SJCRH30 (cell line): ENCODE data around the gene TANC2. TPM values are rescaled to one million over a fixed set of nuclear protein-coding genes. Genes with fewer than 3 reads are reported as not detected.
A peak's percentile ranks its signal among the peaks of the same experiment; 100 is the strongest.

Source experiments
- DNase-seq, 2 experiments: peaks; one replicate each; pipeline ENCODE4 v3.0.0-alpha.2; 2015 to 2020
- H3K27ac ChIP-seq: fragments of 250-450 bp; sonication (Bioruptor Pico); 2 replicates; pipeline ENCODE4 v1.5.1; 2020; ENCODE audit warnings: mild to moderate bottlenecking, moderate library complexity
- H3K27me3 ChIP-seq: fragments of 250-450 bp; sonication (Bioruptor Pico); 2 replicates; pipeline ENCODE4 v1.5.1; 2020; ENCODE audit warnings: mild to moderate bottlenecking, moderate library complexity
- H3K36me3 ChIP-seq: fragments of 250-450 bp; sonication (Bioruptor Pico); 2 replicates; pipeline ENCODE4 v1.5.1; 2020; ENCODE audit warnings: mild to moderate bottlenecking, moderate library complexity
- H3K4me1 ChIP-seq: fragments of 250-450 bp; sonication (Bioruptor Pico); 2 replicates; pipeline ENCODE4 v1.5.1; 2020; ENCODE audit warnings: mild to moderate bottlenecking, moderate library complexity
- H3K4me3 ChIP-seq: fragments of 250-450 bp; sonication (Bioruptor Pico); 2 replicates; pipeline ENCODE4 v1.5.1; 2020; ENCODE audit warnings: mild to moderate bottlenecking, moderate library complexity
- H3K9me3 ChIP-seq: fragments of 250-450 bp; sonication (Bioruptor Pico); replicated peaks from 2 replicates; pipeline ENCODE4 v1.5.1; 2020; ENCODE audit warnings: mild to moderate bottlenecking, moderate library complexity
- total RNA-seq: library from RNA; depleted of rRNA; stranded (reverse); fragments of >200 nt; shearing (Covaris generic); gene quantifications from 2 replicates; pipeline ENCODE4 v1.2.3, GENCODE V29; 2014

Gene TANC2
- total RNA-seq, 1 experiment from 2014 or later, result 14.7 TPM

DNA sequence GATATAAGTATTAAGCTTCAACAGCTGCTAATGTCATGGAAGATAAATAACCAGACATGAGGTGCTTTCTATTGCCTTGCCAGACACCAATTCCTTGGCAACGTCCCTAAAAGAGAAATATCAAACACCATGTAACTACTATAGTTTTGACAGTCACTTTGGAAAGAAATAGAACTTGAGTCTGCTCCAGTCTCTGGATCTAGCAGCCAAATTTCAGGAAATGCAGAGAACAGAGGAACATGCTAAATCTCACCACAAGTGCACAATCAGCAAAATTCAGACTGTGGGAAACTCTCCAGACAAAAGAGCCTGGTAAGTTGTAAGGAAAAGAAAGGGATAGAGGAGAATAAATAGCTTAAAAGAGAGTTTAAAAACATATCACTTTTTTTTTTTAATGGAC lies 28.4 kb upstream of the TANC2 start:
- Histone ChIP-seq H3K4me3 (no peak overlapping the region), H3K36me3 (no peaks in the 10 kb centered on the region), H3K4me1 (no peaks in the 10 kb centered on the region), H3K27ac (no peak overlapping the region), H3K27me3 (no peaks in the 10 kb centered on the region), H3K9me3 (no peaks in the 10 kb centered on the region; the same call in 1 of the 2 replicates)
- DNase-seq, result no peak

DNA sequence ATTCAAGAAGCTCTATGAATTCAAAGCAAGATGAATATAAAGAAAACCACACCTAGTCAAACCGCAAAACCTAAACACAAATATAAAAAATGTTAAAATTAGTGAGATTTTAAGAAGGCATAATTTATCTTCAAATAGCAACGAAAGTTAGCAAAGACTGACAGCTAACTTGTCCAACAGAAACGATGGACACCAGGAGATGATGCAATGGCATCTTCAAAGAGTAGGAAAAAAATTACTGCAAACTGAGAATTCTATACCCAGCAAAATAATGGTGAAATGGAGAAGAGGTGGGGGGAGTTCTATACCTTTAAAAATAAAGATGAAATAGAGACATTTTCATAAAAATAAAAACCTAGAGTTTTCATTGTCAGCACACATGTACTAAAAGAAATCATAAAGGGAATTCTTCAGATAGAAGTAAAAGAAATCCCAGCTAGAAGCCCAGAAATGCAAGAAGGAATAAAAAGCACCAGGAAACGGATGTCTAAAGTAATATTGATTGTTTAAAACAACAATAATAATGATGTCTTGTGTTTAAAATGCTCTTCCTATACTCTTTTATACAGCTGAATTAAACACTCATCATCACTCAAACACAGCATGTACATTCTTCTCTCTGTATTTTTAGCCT lies 24.6 kb upstream of the TANC2 start:
- H3K36me3 ChIP-seq, result no peaks in the 10 kb centered on the region
- no peaks in the 10 kb centered on the region for H3K4me1 ChIP-seq
- DNase-seq, result no peak
- H3K4me3 ChIP-seq, result no peak overlapping the region
- no peaks in the 10 kb centered on the region for H3K27me3 ChIP-seq
- no peak overlapping the region for H3K27ac ChIP-seq
- no peaks in the 10 kb centered on the region; the same call in 1 of the 2 replicates for H3K9me3 ChIP-seq

DNA sequence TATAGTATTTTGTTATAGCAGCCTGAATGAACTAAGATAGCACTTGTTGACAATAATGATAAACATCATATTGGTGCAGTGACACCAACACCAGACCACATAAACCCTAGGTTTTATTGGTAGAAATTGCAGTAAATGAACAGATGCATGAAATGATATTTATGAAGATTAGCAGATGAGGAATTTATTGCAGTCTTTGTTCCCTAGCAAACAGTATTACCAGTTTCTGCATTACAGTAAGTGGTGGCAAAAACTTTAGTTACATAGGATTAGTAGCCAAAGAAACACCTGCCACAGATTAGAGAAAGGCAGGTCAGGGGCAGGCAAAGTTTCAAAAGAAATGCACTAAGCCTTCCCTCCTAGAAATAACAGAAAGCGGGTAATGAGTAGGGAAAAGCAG lies 17.7 kb upstream of the TANC2 start:
- Histone ChIP-seq H3K4me1 (peaks cover 10% of the 10 kb centered on the region; the same call in 1 of the 2 replicates), H3K36me3 (no peaks in the 10 kb centered on the region), H3K4me3 (no peak overlapping the region), H3K27me3 (no peaks in the 10 kb centered on the region), H3K27ac (no peak overlapping the region), H3K9me3 (no peaks in the 10 kb centered on the region)
- DNase-seq, result peak in 1 of 2 experiments; percentile 42

DNA sequence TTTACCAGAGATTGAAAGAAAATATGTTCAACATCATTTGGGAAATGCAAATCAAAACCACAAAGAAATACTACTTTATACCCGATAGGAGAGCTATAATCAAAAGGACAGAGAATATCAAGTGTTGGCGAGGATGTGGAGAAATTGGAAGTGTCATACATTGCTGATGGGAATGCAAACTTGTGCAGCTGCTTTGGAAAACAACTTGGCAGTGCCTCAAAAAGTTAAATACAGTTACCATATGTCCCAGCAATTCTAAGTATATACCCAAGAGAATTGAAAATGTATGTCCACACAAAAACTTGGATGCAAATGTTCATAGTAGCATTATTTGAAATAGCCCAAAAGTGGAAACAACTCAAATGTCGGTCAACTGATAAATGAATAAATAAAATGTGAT lies 17.0 kb upstream of the TANC2 start:
- DNase-seq, result no peak
- H3K27ac ChIP-seq, result no peak overlapping the region
- no peak overlapping the region for H3K4me3 ChIP-seq
- H3K4me1 ChIP-seq, result peaks cover 10% of the 10 kb centered on the region; the same call in 1 of the 2 replicates
- H3K9me3 ChIP-seq, result no peaks in the 10 kb centered on the region
- no peaks in the 10 kb centered on the region for H3K27me3 ChIP-seq
- no peaks in the 10 kb centered on the region for H3K36me3 ChIP-seq

DNA sequence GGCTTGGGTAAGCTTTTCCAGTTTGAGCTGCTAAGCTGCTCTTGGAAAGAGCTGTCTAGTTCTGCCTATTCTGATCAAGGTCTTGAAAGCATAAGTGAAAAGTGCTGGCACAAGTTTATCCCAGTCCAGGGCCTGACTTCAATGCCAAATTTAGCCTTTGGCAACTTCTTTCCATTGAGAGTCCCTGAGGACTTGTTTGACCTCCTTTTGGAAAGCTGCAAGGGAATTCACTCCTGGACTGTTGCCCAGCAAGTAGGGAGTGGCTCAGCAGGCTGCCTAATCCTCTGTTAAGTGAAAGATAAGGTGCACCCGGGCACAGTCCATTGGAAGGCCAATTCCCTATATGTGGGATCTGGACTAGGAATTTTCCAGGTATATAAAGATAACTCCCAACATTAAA lies 16.0 kb upstream of the TANC2 start:
- H3K4me1 ChIP-seq, result peaks cover 10% of the 10 kb centered on the region; the same call in 1 of the 2 replicates
- no peaks in the 10 kb centered on the region for H3K27me3 ChIP-seq
- H3K36me3 ChIP-seq, result no peaks in the 10 kb centered on the region
- H3K4me3 ChIP-seq, result no peak overlapping the region
- DNase-seq, result peak; percentile 70 to 81
- H3K9me3 ChIP-seq, result no peaks in the 10 kb centered on the region
- no peak overlapping the region for H3K27ac ChIP-seq

DNA sequence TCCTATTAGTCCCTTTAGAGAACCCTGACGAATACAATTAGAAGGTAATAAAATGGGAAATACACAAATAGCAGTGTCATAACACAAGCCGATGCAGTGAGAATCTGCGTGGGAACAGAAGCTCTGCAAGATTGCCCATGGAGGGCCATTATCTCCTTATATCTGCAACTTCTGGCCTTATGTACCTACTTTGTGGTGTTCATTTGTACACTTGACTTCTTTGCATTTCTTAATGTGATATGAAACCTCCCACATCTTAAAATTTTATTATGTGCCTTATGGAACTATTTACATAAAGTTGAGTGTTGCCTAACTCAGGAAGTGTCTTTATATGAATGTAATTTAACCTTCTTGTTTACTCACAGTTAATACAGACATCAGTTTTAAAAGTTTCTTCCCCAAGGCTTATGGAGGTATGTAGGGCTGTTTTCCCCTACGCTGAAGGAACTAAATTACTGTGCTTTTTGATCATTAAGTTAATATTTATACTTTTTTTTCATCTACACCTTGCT lies 10.1 kb upstream of the TANC2 start:
- Histone ChIP-seq H3K4me3 (no peak overlapping the region), H3K27ac (no peak overlapping the region), H3K36me3 (no peaks in the 10 kb centered on the region), H3K9me3 (no peaks in the 10 kb centered on the region), H3K27me3 (peaks cover 4% of the 10 kb centered on the region), H3K4me1 (no peaks in the 10 kb centered on the region)
- DNase-seq, result no peak

DNA sequence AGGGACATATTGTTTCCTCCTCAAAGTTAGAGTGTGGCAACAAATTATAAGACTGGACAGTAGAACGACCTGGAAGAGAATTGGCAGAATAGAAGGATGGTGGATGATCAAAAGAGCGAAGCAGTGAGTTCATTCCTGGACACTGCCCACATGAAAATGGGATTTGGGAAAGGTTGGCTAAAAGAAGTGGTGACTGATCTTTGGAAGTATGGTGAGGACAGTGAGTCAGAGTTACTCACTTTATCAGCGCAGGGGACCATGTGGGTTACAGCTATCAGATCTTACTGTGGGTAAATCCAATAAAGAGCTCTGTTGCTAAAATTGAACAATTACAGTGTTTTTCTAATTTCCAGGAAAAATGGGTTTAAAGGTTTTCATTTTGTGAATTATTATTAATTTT lies 2.7 kb upstream of the TANC2 start:
- Histone ChIP-seq H3K27me3 (peaks cover 4% of the 10 kb centered on the region), H3K4me3 (no peak overlapping the region), H3K27ac (no peak overlapping the region), H3K36me3 (no peaks in the 10 kb centered on the region), H3K4me1 (no peaks in the 10 kb centered on the region; the same call in 1 of the 2 replicates), H3K9me3 (no peaks in the 10 kb centered on the region)
- DNase-seq, result no peak

DNA sequence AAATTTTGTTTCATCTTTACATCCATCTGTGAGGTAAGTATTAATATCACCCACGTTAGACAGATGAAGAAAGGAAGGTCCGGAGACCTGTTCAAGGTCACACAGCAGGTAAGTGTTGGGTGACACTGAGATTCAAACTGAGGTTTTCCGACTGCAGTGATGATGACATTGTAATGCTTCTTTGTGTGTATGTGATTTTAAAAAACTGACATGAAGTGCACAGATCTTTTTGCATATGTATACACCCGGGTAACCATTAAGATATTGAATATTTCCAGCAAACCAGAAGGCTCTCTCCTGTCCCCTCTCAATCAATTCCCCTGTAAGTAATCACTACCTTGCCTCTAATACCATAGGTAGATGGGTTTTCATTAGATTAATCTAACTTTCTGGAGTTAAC lies 1.5 kb upstream of the TANC2 start:
- Histone ChIP-seq H3K27me3 (peaks cover 4% of the 10 kb centered on the region), H3K36me3 (no peaks in the 10 kb centered on the region), H3K4me3 (no peak overlapping the region), H3K27ac (no peak overlapping the region), H3K4me1 (no peaks in the 10 kb centered on the region; the same call in 1 of the 2 replicates), H3K9me3 (no peaks in the 10 kb centered on the region)
- no peak for DNase-seq

DNA sequence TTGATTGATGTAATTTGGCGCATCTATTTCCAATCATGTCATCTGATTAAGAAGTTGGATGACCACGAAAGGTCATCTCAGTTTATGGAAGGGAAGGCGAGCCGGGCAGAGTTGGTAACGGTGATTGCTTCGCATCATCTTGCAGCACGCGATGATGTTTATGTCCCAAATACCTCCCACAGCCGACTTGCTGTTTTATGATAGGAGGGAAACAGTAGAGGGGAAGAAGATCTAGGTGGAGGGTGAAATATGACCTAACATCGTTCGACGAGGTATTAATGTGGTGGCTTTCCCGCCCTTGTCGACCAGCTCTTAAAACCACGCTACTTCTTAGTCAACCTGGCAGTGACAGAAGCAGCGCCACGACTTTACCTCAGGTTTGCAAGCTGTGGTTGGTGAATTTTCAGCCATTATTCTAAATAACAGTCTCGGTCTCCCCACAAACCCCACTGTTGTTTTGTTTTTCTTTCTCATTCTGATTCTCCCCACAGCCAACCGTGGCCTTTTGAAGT lies 805 bp upstream of the TANC2 start:
- Histone ChIP-seq H3K27ac (peak overlapping the region; percentile 70), H3K4me1 (no peaks in the 10 kb centered on the region; the same call in 1 of the 2 replicates), H3K4me3 (peak overlapping the region; percentile 72), H3K9me3 (no peaks in the 10 kb centered on the region), H3K27me3 (peaks cover 4% of the 10 kb centered on the region), H3K36me3 (no peaks in the 10 kb centered on the region)
- DNase-seq, result peak in 1 of 2 experiments; percentile 5

DNA sequence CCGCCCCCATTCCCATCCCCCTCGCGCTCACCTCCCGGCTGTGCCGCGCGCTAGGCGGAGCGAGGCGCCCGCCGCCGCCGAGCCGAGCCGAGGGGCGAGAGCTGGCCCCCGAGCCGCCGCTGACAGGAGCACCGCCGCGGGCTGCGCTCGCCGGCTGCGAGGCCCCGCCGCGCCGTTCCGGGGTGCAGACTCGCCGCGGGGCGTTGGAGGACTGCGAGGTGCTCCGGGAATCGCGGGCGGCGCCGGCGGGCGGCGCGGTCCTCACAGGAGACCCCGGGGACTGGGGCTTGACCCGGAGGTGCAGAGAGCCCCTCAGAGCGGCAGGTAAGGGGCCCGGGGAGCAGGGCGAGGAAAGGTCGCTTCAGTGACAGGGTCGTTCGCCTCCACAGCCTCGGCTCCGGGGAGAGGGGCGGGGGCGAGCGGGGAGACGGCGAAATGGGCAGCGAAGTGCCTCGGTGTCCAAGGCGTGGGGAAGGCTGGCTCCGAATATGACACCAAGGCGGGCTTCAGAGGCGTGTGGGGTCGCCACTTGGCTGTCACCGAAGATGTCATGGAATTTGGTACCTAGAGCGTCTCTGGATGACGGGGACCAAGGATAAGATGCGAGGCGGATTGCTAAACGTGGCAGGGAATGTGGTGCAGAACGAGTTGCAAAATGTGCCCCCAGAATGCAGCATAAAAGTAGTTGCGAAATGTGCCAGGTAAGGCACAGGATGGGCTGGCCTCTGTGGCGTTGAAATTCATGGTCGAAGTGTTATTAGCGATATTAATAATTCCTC lies 580 bp downstream of the TANC2 start:
- Histone ChIP-seq H3K4me3 (peak overlapping the region; percentile 72), H3K27ac (no peak overlapping the region; the same call in 1 of the 2 replicates), H3K27me3 (no peaks in the 10 kb centered on the region), H3K9me3 (no peaks in the 10 kb centered on the region), H3K36me3 (no peaks in the 10 kb centered on the region), H3K4me1 (no peaks in the 10 kb centered on the region; the same call in 1 of the 2 replicates)
- peak; percentile 55 to 56 for DNase-seq

DNA sequence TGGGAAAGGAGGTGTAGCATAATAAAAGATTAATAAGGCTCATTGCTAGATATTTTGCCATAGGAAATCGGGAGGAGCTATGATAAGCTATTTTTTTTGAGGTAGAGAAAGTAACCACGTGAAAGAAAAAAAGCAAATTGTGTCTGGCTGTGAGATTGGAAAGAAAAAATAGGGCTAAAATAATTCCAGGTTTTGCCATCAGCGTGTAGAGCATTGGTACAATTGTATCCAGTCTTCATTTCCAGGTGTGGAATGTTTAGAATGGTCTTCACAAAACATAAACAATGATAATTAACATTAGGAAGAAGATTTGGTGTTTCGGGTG lies 1.1 kb downstream of the TANC2 start:
- no peaks in the 10 kb centered on the region for H3K27me3 ChIP-seq
- H3K36me3 ChIP-seq, result no peaks in the 10 kb centered on the region
- peak overlapping the region; percentile 72 for H3K4me3 ChIP-seq
- no peak overlapping the region; the same call in 1 of the 2 replicates for H3K27ac ChIP-seq
- no peak for DNase-seq
- no peaks in the 10 kb centered on the region for H3K9me3 ChIP-seq
- H3K4me1 ChIP-seq, result no peaks in the 10 kb centered on the region; the same call in 1 of the 2 replicates

DNA sequence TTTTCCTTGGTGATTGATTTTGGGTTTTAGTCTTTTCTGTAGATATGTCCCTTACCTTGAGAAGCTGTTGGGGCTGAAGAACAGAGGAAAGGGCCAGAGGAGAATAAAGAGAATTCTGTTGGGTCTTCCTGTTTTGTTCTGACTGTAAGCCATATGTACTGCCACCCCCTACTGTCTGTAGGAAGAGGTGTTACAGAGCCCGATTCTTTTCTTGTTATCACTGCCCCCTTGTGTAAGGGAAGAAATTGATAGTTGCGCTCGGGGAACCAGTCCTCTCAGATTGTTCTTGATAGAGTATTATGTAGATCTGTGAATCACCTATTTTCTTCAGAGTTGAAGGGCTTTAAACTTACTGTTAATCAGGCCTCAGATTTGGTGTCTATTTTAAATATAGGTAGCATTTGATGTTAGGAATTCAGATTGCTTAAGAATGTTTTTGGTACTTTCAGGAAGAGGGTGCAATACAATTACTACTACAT lies 2.4 kb downstream of the TANC2 start:
- Histone ChIP-seq H3K36me3 (no peaks in the 10 kb centered on the region), H3K4me1 (no peaks in the 10 kb centered on the region; the same call in 1 of the 2 replicates), H3K4me3 (no peak overlapping the region), H3K9me3 (no peaks in the 10 kb centered on the region), H3K27ac (no peak overlapping the region), H3K27me3 (no peaks in the 10 kb centered on the region)
- DNase-seq, result peak; percentile 66 to 89

DNA sequence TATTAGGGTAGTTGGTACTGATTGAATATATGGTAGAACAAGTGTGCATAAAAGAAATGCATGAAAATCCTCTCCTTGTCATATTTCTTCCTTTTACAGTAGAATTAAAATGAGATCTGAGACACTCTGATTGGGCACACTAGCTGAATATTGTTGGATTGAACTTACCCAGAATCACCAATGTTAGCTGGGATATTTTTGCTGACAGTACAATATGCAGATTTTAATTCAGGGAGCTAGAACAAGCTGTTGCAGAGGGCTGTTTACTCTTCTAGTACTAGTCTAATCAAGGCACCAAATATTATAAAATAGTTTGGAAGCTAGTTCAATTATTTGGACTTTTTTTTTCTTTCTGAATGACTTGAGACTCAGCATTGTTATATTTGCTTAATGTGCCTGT lies 4.6 kb downstream of the TANC2 start:
- Histone ChIP-seq H3K4me1 (no peaks in the 10 kb centered on the region), H3K9me3 (no peaks in the 10 kb centered on the region), H3K4me3 (no peak overlapping the region), H3K27ac (no peak overlapping the region), H3K36me3 (no peaks in the 10 kb centered on the region), H3K27me3 (no peaks in the 10 kb centered on the region)
- no peak for DNase-seq

DNA sequence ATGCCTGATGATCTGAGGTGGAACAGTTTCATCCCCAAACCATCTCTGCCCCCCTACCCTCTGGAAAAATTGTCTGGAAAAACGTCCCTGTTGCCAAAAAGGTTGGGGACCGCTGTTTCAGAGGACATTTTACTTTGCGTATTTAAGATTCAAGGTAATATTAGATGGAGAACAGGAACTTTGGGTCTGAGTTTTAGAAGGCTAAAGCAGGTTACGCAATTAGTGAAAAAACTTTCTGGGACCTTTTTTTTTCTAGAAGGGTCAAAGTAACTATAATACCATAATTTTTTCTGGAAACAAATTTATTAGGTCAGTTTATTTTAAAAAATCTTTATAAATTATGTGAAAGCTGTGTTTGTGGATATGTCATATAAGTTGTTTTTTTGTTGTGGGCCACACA lies 5.8 kb downstream of the TANC2 start:
- Histone ChIP-seq H3K27ac (no peak overlapping the region), H3K4me3 (no peak overlapping the region), H3K4me1 (no peaks in the 10 kb centered on the region), H3K9me3 (no peaks in the 10 kb centered on the region), H3K36me3 (no peaks in the 10 kb centered on the region), H3K27me3 (no peaks in the 10 kb centered on the region)
- no peak for DNase-seq

DNA sequence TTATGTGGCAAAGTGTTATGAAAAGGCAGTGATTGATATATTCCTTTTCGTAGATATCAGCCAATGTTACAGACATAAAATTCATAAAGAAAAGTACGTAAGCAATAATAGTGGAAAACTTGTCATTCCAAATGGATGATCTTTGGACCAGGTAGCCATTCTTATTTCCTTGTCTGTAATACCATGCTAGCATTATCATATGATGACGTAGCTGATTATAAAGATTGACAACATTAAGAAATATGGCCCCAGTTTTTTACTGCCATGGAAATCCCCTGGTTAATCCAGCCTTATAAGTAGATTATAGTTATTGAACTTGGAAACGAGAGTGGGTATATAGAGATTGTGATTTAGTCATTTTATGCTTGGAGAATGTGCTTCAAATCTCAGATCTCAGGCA lies 8.8 kb downstream of the TANC2 start:
- DNase-seq, result no peak
- Histone ChIP-seq H3K4me3 (no peak overlapping the region), H3K27me3 (no peaks in the 10 kb centered on the region), H3K36me3 (no peaks in the 10 kb centered on the region), H3K27ac (no peak overlapping the region), H3K4me1 (no peaks in the 10 kb centered on the region), H3K9me3 (0 out of 2 replicates have a peak, but pooled peaks cover 3% of the 10 kb centered on the region)
